K562 (cell line): ENCODE results near the gene TMEM108.

ENCODE experiments used
- CBX3 ChIP-seq, 2 experiments: IDR thresholded peaks; 1 replicate in 1 of 2; 2 replicates in 1 of 2; pipeline ENCODE4 v1.6.1; 2012; ENCODE audit warnings: inconsistent platforms in 2 of 2, low read length in 2 of 2, borderline replicate concordance in 1 of 2, control low read depth in 1 of 2
- KDM2B ChIP-seq: fragments of 250-450 bp; sonication (Bioruptor Pico); IDR thresholded peaks from 2 replicates; pipeline ENCODE4 v1.8.0; 2021; ENCODE audit warnings: mild to moderate bottlenecking, moderate library complexity
- SMARCE1 ChIP-seq: fragments of 450-650 bp; IDR thresholded peaks from 2 replicates; pipeline ENCODE4 v1.7.1; 2016; ENCODE audit warnings: mild to moderate bottlenecking
- TF ChIP-seq, protein P1 (sequence below): IDR thresholded peaks from 2 replicates; pipeline ENCODE4 v1.6.1; 2014; ENCODE audit warnings: antibody characterized with exemption

GRCh38 chr3:133248389-133248788, 210.2 kb downstream of the TMEM108 start:
- TF ChIP-seq SMARCE1 (no peak), CBX3 (IDR thresholded peaks at IDR 0.05; ENCODE audit: borderline replicate concordance in 1 of 2, low read length in 2 of 2) (no peak), KDM2B (CRISPR knock-in tag) (no peak)
- TF ChIP-seq, protein P1, sequence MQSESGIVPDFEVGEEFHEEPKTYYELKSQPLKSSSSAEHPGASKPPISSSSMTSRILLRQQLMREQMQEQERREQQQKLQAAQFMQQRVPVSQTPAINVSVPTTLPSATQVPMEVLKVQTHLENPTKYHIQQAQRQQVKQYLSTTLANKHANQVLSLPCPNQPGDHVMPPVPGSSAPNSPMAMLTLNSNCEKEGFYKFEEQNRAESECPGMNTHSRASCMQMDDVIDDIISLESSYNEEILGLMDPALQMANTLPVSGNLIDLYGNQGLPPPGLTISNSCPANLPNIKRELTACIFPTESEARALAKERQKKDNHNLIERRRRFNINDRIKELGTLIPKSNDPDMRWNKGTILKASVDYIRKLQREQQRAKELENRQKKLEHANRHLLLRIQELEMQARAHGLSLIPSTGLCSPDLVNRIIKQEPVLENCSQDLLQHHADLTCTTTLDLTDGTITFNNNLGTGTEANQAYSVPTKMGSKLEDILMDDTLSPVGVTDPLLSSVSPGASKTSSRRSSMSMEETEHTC = no peak
